Vagina (tissue), 2 donors: ENCODE results near the gene ACP7. TPM values are rescaled to one million over a fixed set of nuclear protein-coding genes. Genes with fewer than 3 reads are reported as not detected.
A peak's percentile ranks its signal among the peaks of the same experiment; 100 is the strongest.

Source experiments
- DNase-seq, 2 donors: peaks; one replicate each; pipeline ENCODE4 v3.0.0-alpha.2; 2017; ENCODE audit errors: extremely low spot score in 2 of 2
- H3K27ac ChIP-seq: fragments of 200-600 bp; sonication (generic); one replicate; pipeline ENCODE4 v1.5.1; 2019
- H3K27me3 ChIP-seq: fragments of 200-600 bp; sonication (generic); one replicate; pipeline ENCODE4 v1.5.1; 2019
- H3K36me3 ChIP-seq, 2 donors: fragments of 200-600 bp; sonication (generic); one replicate each; pipeline ENCODE4 v1.5.1; 2017 to 2019
- H3K4me1 ChIP-seq: fragments of 200-600 bp; sonication (generic); one replicate; pipeline ENCODE4 v1.5.1; 2019
- H3K4me3 ChIP-seq, 2 donors: fragments of 200-600 bp; sonication (generic); 1 replicate in 1 of 2; 2 replicates in 1 of 2; pipeline ENCODE4 v1.5.1; 2016 to 2019
- H3K9me3 ChIP-seq: fragments of 200-600 bp; sonication (generic); one replicate; pipeline ENCODE4 v1.5.1; 2019
- CTCF ChIP-seq, 3 experiments: fragments of 450-650 bp in 2 of 3; fragments of 200-600 bp in 1 of 3; sonication (generic) in 1 of 3; IDR thresholded peaks; one replicate each; pipeline ENCODE4 v1.5.1; 2017 to 2019; ENCODE audit warnings: antibody characterized with exemption in 3 of 3, mild to moderate bottlenecking in 2 of 3, moderate library complexity in 2 of 3
- POLR2A ChIP-seq, 2 donors: fragments of 450-650 bp; IDR thresholded peaks; one replicate each; pipeline ENCODE4 v1.6.1; 2017; ENCODE audit warnings: antibody characterized with exemption in 2 of 2, mild to moderate bottlenecking in 2 of 2, moderate library complexity in 2 of 2
- POLR2AphosphoS5 ChIP-seq, 2 donors: sonication (generic); formaldehyde crosslinking; IDR thresholded peaks; one replicate each; pipeline ENCODE4 v1.9.0; 2017; ENCODE audit warnings: antibody characterized with exemption in 2 of 2, mild to moderate bottlenecking in 2 of 2, low read depth in 1 of 2; ENCODE audit not compliant: insufficient read depth in 1 of 2
- intact Hi-C: fragments of 100-400 bp; cut with DNase I; formaldehyde crosslinking; loops from one replicate; pipeline ENCODE4 v1.15.1; 2023
- total RNA-seq: library from RNA; depleted of rRNA; stranded (reverse); fragments of >200 nt; gene quantifications from one replicate; pipeline ENCODE4 v1.2.3, GENCODE V29; 2016

The ACP7 gene
- total RNA-seq, 1 donor from 2014 or later: not detected

GRCh38 chr19:39126312-39127187 is 42.4 kb downstream of the ACP7 start:
- DNase-seq: no peak
- Histone ChIP-seq H3K27me3 (no peaks in the 10 kb centered on the region), H3K27ac (peak overlapping the region; percentile 89), H3K4me3 (peak overlapping the region; percentile 86 to 91), H3K4me1 (peaks cover 57% of the 10 kb centered on the region), H3K36me3 (no peaks in the 10 kb centered on the region), H3K9me3 (no peaks in the 10 kb centered on the region)
- TF ChIP-seq CTCF (IDR thresholded peaks at IDR 0.05): no peak
- no peak for TF ChIP-seq POLR2A (IDR thresholded peaks at IDR 0.05)
- TF ChIP-seq POLR2AphosphoS5 (IDR thresholded peaks at IDR 0.05; ENCODE audit: insufficient read depth in 1 of 2, low read depth in 1 of 2): no peak
- intact Hi-C loops: loop anchor here (10.0 kb wide), 1 partner anchor 348 kb away; no protein-coding TSS in a partner anchor

- H3K36me3 ChIP-seq: no peaks in the 10 kb centered on the region
- no peak for DNase-seq
- intact Hi-C loops: loop anchor here (10.0 kb wide), 1 partner anchor 347 kb away; no protein-coding TSS in a partner anchor
- H3K4me1 ChIP-seq: peaks cover 72% of the 10 kb centered on the region
- H3K9me3 ChIP-seq: no peaks in the 10 kb centered on the region
- peak overlapping the region in 1 of 2 donors; percentile 3 for H3K4me3 ChIP-seq
- H3K27me3 ChIP-seq: no peaks in the 10 kb centered on the region
- peak overlapping the region; percentile 89 for H3K27ac ChIP-seq
- no peak for TF ChIP-seq CTCF (IDR thresholded peaks at IDR 0.05)
Observed at GRCh38 chr19:39127812-39128515, 43.8 kb downstream of the ACP7 start.

- Histone ChIP-seq H3K36me3 (no peaks in the 10 kb centered on the region), H3K9me3 (no peaks in the 10 kb centered on the region), H3K27me3 (no peaks in the 10 kb centered on the region), H3K4me1 (peaks cover 78% of the 10 kb centered on the region), H3K4me3 (peak overlapping the region in 1 of 2 donors; percentile 3), H3K27ac (peak overlapping the region; percentile 89)
- TF ChIP-seq POLR2A (IDR thresholded peaks at IDR 0.05): no peak
- TF ChIP-seq POLR2AphosphoS5 (IDR thresholded peaks at IDR 0.05; ENCODE audit: insufficient read depth in 1 of 2, low read depth in 1 of 2): no peak
- no peak for TF ChIP-seq CTCF (IDR thresholded peaks at IDR 0.05)
- DNase-seq: no peak
- intact Hi-C loops: loop anchor here (10.0 kb wide), 1 partner anchor 346 kb away; no protein-coding TSS in a partner anchor
Observed at GRCh38 chr19:39128516-39129079, 44.4 kb downstream of the ACP7 start.

- H3K9me3 ChIP-seq: no peaks in the 10 kb centered on the region
- no peak for DNase-seq
- no peaks in the 10 kb centered on the region for H3K27me3 ChIP-seq
- no peak overlapping the region for H3K4me3 ChIP-seq
- H3K4me1 ChIP-seq: peaks cover 83% of the 10 kb centered on the region
- H3K36me3 ChIP-seq: no peaks in the 10 kb centered on the region
- peak overlapping the region; percentile 89 for H3K27ac ChIP-seq
- intact Hi-C loops: loop anchor here (10.0 kb wide), 1 partner anchor 346 kb away; no protein-coding TSS in a partner anchor
- TF ChIP-seq CTCF (IDR thresholded peaks at IDR 0.05): no peak
- TF ChIP-seq POLR2AphosphoS5 (IDR thresholded peaks at IDR 0.05; ENCODE audit: insufficient read depth in 1 of 2, low read depth in 1 of 2): no peak
- no peak for TF ChIP-seq POLR2A (IDR thresholded peaks at IDR 0.05)
Observed at GRCh38 chr19:39129116-39129515, 44.9 kb downstream of the ACP7 start.
